Breast epithelium (tissue), 3 donors: ENCODE results near the gene HSDL2.

ENCODE experiments used
- CTCF ChIP-seq, 3 donors: fragments of 450-650 bp; IDR thresholded peaks; one replicate each; pipeline ENCODE4 v1.5.1; 2016 to 2017; ENCODE audit warnings: antibody characterized with exemption in 3 of 3, mild to moderate bottlenecking in 3 of 3, moderate library complexity in 3 of 3
- POLR2A ChIP-seq: fragments of 450-650 bp; IDR thresholded peaks from one replicate; pipeline ENCODE4 v1.6.1; 2016; ENCODE audit warnings: antibody characterized with exemption, mild to moderate bottlenecking, moderate library complexity
- POLR2AphosphoS5 ChIP-seq, 3 donors: sonication (generic); formaldehyde crosslinking; IDR thresholded peaks; one replicate each; pipeline ENCODE4 v1.6.1; 2017; ENCODE audit warnings: antibody characterized with exemption in 3 of 3

DNA sequence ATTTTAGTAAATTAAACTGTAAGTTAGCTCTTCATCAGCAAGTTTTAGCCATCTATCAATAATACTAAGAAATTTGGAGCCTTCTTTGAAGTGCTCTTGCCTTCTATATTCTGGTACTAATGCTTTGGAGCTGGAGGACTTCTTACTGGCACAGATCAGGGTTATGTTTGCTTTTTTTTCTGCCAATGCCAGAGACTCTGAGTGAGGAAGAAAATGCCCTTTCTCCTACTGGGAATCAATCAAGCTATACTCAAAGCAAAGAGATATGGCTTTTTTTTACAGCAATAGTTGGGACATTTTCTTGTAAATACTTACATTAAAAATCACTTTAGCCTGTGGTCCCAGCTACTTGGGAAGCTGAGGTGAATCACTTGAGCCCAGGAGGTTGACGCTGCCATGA lies 4.3 kb downstream of the HSDL2 start:
- no peak for TF ChIP-seq CTCF (IDR thresholded peaks at IDR 0.05)
- TF ChIP-seq POLR2A: no peak
- no peak for TF ChIP-seq POLR2AphosphoS5 (IDR thresholded peaks at IDR 0.05)
